HG02571 (cell line): ENCODE measurements around the gene AFF3.
"Not testable (repeated sequence)": the region's sequence is repeated elsewhere in the genome, so short reads cannot be mapped to it uniquely, and the experiment has no call there.

Source experiments
- ATAC-seq: cut with Tn5 transposase; IDR thresholded peaks from one replicate; pipeline ENCODE4 v1.9.1; 2021; ENCODE audit warnings: mild to moderate bottlenecking, moderate library complexity; ENCODE audit not compliant: unreplicated experiment

Gene AFF3

GRCh38 chr2:99689145-99689742 is 453.1 kb downstream of the AFF3 start:
- ATAC-seq, result no peak

GRCh38 chr2:99688699-99689098 is 453.7 kb downstream of the AFF3 start:
- no peak for ATAC-seq

- no peak for ATAC-seq
These were observed 459.9 kb downstream of the AFF3 start for GRCh38 chr2:99682275-99683060.

- ATAC-seq, result no peak
These were observed 461.4 kb downstream of the AFF3 start for GRCh38 chr2:99680946-99681345.

GRCh38 chr2:99679518-99679917 is 462.9 kb downstream of the AFF3 start:
- no peak for ATAC-seq

GRCh38 chr2:99678625-99679024 is 463.8 kb downstream of the AFF3 start:
- no peak for ATAC-seq

GRCh38 chr2:99677814-99678213 is 464.6 kb downstream of the AFF3 start:
- ATAC-seq, result no peak

GRCh38 chr2:99675130-99675661 is 467.2 kb downstream of the AFF3 start:
- no peak for ATAC-seq

GRCh38 chr2:99674090-99674489 is 468.3 kb downstream of the AFF3 start:
- ATAC-seq, result no peak

- ATAC-seq, result no peak
These were observed 469.5 kb downstream of the AFF3 start for GRCh38 chr2:99672766-99673350.

GRCh38 chr2:99670768-99671734 is 471.3 kb downstream of the AFF3 start:
- ATAC-seq, result no peak

- ATAC-seq, result no peak
These were observed 476.1 kb downstream of the AFF3 start for GRCh38 chr2:99666256-99666655.

- no peak for ATAC-seq
These were observed 478.7 kb downstream of the AFF3 start for GRCh38 chr2:99663641-99664040.

- ATAC-seq, result no peak
These were observed 479.5 kb downstream of the AFF3 start for GRCh38 chr2:99662761-99663341.

- ATAC-seq, result not testable (repeated sequence)
These were observed 480.6 kb downstream of the AFF3 start for GRCh38 chr2:99661761-99662160.

- no peak for ATAC-seq
These were observed 481.6 kb downstream of the AFF3 start for GRCh38 chr2:99660616-99661406.

- ATAC-seq, result no peak
These were observed 482.5 kb downstream of the AFF3 start for GRCh38 chr2:99659874-99660273.

GRCh38 chr2:99657691-99658258 is 484.6 kb downstream of the AFF3 start:
- ATAC-seq, result no peak

- ATAC-seq, result no peak
These were observed 485.4 kb downstream of the AFF3 start for GRCh38 chr2:99656994-99657393.
